ENCODE results near the gene RPS19BP1.

DNA sequence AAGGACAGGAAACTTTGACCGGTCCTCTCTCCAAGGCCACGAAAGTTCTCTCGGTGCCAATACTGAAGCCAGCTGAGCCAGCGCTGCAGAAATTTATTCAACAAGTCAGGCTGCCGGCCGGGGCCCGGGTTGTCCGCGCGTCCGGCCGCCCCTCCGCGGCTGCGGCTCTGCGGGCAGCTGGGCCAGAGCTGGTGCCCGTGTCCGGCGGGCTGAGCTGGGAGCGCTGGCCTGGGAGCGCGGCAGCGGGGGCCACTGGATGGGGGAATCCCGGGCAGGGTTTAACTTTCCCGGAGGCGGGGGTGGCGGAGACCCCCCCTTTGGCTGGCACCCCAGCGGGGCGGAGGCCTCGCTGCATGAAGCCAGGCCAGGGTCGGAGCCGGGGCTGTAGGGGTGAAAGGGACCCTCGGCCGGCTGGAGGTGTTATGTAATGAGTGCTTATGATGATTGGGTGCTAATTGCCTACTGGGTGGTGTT lies 25.7 kb upstream of the RPS19BP1 start:
- TF ChIP-seq POLR2A (IDR thresholded peaks at IDR 0.05; ENCODE audit: low read length) (no peak), GATA1 (IDR thresholded peaks at IDR 0.05; ENCODE audit: low read depth, low read length) (no peak)

All from erythroblast (primary cell).